Glutamatergic neuron (in vitro differentiated cells): ENCODE data around the gene GLG1. TPM values are rescaled to one million over a fixed set of nuclear protein-coding genes. Genes with fewer than 3 reads are reported as not detected.

ENCODE experiments used
- DNase-seq: peaks from one replicate; pipeline ENCODE4 v3.0.0; 2022
- H3K27ac Mint-ChIP-seq: one replicate; pipeline ENCODE4 v1.8.0; 2020; ENCODE audit warnings: mild to moderate bottlenecking, mixed read lengths, inconsistent platforms; ENCODE audit not compliant: unreplicated experiment
- H3K27me3 Mint-ChIP-seq: one replicate; pipeline ENCODE4 v1.8.0; 2020; ENCODE audit warnings: mild to moderate bottlenecking, moderate library complexity, mixed read lengths, inconsistent platforms; ENCODE audit not compliant: unreplicated experiment
- H3K36me3 Mint-ChIP-seq: one replicate; pipeline ENCODE4 v1.8.0; 2020; ENCODE audit warnings: mild to moderate bottlenecking, mixed read lengths, inconsistent platforms; ENCODE audit not compliant: unreplicated experiment
- H3K4me1 Mint-ChIP-seq: one replicate; pipeline ENCODE4 v1.8.0; 2020; ENCODE audit warnings: mild to moderate bottlenecking, low read depth, mixed read lengths, inconsistent platforms; ENCODE audit not compliant: unreplicated experiment
- H3K4me3 Mint-ChIP-seq: one replicate; pipeline ENCODE4 v1.8.0; 2020; ENCODE audit warnings: mild to moderate bottlenecking, mixed read lengths, inconsistent platforms; ENCODE audit not compliant: unreplicated experiment
- H3K9me3 Mint-ChIP-seq: one replicate; pipeline ENCODE4 v1.8.0; 2020; ENCODE audit warnings: mild to moderate bottlenecking, moderate library complexity, mixed read lengths, inconsistent platforms; ENCODE audit not compliant: unreplicated experiment
- CTCF ChIP-seq: fragments of 200-600 bp; sonication (generic); IDR thresholded peaks from one replicate; pipeline ENCODE4 v1.5.0; 2021; ENCODE audit not compliant: partially characterized antibody, unreplicated experiment
- total RNA-seq: library from RNA; stranded (reverse); fragmentation: NEBNext Ultra II Directional; extraction: Animal tissue kit (Norgen Biotek cat#: 25700); gene quantifications from one replicate; pipeline ENCODE4 v1.2.1, GENCODE V29; 2021; ENCODE audit not compliant: unreplicated experiment

GLG1 gene
- total RNA-seq, 1 donor from 2014 or later: 143 TPM

GRCh38 chr16:74450967-74451760 lies 155.8 kb downstream of the GLG1 start:
- Mint-ChIP-seq H3K27ac (no peak overlapping the region), H3K27me3 (peaks cover 2% of the 10 kb centered on the region), H3K4me3 (no peak overlapping the region), H3K4me1 (no peaks in the 10 kb centered on the region), H3K9me3 (no peaks in the 10 kb centered on the region), H3K36me3 (peaks cover 4% of the 10 kb centered on the region)
- no peak for TF ChIP-seq CTCF
- DNase-seq: no peak

GRCh38 chr16:74450236-74450635 lies 156.7 kb downstream of the GLG1 start:
- Mint-ChIP-seq H3K4me3 (no peak overlapping the region), H3K4me1 (no peaks in the 10 kb centered on the region), H3K9me3 (no peaks in the 10 kb centered on the region), H3K27me3 (peaks cover 2% of the 10 kb centered on the region), H3K36me3 (peaks cover 4% of the 10 kb centered on the region), H3K27ac (no peak overlapping the region)
- no peak for DNase-seq
- TF ChIP-seq CTCF: no peak

GRCh38 chr16:74449470-74449869 lies 157.4 kb downstream of the GLG1 start:
- no peak overlapping the region for H3K4me3 Mint-ChIP-seq
- no peak overlapping the region for H3K27ac Mint-ChIP-seq
- H3K36me3 Mint-ChIP-seq: peaks cover 4% of the 10 kb centered on the region
- H3K4me1 Mint-ChIP-seq: no peaks in the 10 kb centered on the region
- TF ChIP-seq CTCF: no peak
- peaks cover 2% of the 10 kb centered on the region for H3K27me3 Mint-ChIP-seq
- no peaks in the 10 kb centered on the region for H3K9me3 Mint-ChIP-seq
- no peak for DNase-seq

GRCh38 chr16:74448990-74449389 lies 157.9 kb downstream of the GLG1 start:
- no peak for DNase-seq
- Mint-ChIP-seq H3K27ac (no peak overlapping the region), H3K36me3 (peaks cover 4% of the 10 kb centered on the region), H3K9me3 (no peaks in the 10 kb centered on the region), H3K27me3 (peaks cover 2% of the 10 kb centered on the region), H3K4me3 (no peak overlapping the region), H3K4me1 (no peaks in the 10 kb centered on the region)
- no peak for TF ChIP-seq CTCF

- DNase-seq: no peak
- Mint-ChIP-seq H3K9me3 (no peaks in the 10 kb centered on the region), H3K27me3 (peaks cover 2% of the 10 kb centered on the region), H3K4me1 (no peaks in the 10 kb centered on the region), H3K4me3 (no peak overlapping the region), H3K36me3 (peaks cover 4% of the 10 kb centered on the region), H3K27ac (no peak overlapping the region)
- no peak for TF ChIP-seq CTCF
Measured at GRCh38 chr16:74447578-74447977, 159.3 kb downstream of the GLG1 start.
